Type B pancreatic cell (in vitro differentiated cells): ENCODE data around the gene NUP188. TPM values are rescaled to one million over a fixed set of nuclear protein-coding genes. Genes with fewer than 3 reads are reported as not detected.

Source experiments
- DNase-seq: peaks from one replicate; pipeline ENCODE4 v3.0.0; 2021; ENCODE audit warnings: mixed read lengths; ENCODE audit not compliant: unreplicated experiment; ENCODE audit errors: extremely low spot score
- H3K27ac Mint-ChIP-seq: 2 replicates; pipeline ENCODE4 v1.8.0; 2021; ENCODE audit warnings: mild to moderate bottlenecking, mixed read lengths
- H3K27me3 Mint-ChIP-seq: 2 replicates; pipeline ENCODE4 v1.8.0; 2021; ENCODE audit warnings: mixed read lengths
- H3K36me3 Mint-ChIP-seq: 2 replicates; pipeline ENCODE4 v1.8.0; 2021; ENCODE audit warnings: mixed read lengths
- H3K4me1 Mint-ChIP-seq: one replicate; pipeline ENCODE4 v1.8.0; 2021; ENCODE audit warnings: mixed read lengths; ENCODE audit not compliant: unreplicated experiment
- H3K4me3 Mint-ChIP-seq: 2 replicates; pipeline ENCODE4 v1.8.0; 2021; ENCODE audit warnings: mild to moderate bottlenecking, mixed read lengths
- H3K9me3 Mint-ChIP-seq: 2 replicates; pipeline ENCODE4 v1.8.0; 2021; ENCODE audit warnings: mixed read lengths
- total RNA-seq: library from RNA; stranded (reverse); gene quantifications from 2 replicates; pipeline ENCODE4 v1.2.1, GENCODE V29; 2021; ENCODE audit warnings: low replicate concordance
- TF ChIP-seq, protein P1 (sequence below): fragments of 200-600 bp; sonication (generic); conservative IDR thresholded peaks from 2 replicates; pipeline ENCODE4 v1.5.0; 2021; ENCODE audit warnings: antibody characterized with exemption, mild to moderate bottlenecking

NUP188 gene
- total RNA-seq, 1 donor from 2014 or later: 63.7 TPM

DNA sequence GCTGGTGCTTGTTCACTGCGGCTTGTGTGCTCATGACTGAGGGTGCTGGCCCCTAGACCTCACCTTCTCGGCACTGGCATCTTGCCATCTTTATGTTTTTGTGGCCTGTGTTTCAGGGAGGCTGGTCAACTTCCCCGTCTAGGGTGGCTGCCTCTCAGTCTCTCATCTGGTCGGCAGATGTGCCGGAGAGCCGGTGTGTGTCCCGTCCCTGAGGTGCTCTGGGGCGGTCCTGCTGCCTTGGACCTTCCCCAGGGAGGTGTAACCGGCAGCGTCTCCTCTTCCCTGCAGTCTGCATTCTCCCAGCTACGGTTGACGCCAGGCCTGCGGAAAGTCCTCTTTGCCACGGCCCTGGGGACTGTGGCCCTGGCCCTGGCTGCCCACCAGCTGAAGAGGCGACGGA is 94.5 kb downstream of the NUP188 start:
- no peak overlapping the region for H3K27ac Mint-ChIP-seq
- peaks cover 4% of the 10 kb centered on the region for H3K4me1 Mint-ChIP-seq
- TF ChIP-seq, protein P1, sequence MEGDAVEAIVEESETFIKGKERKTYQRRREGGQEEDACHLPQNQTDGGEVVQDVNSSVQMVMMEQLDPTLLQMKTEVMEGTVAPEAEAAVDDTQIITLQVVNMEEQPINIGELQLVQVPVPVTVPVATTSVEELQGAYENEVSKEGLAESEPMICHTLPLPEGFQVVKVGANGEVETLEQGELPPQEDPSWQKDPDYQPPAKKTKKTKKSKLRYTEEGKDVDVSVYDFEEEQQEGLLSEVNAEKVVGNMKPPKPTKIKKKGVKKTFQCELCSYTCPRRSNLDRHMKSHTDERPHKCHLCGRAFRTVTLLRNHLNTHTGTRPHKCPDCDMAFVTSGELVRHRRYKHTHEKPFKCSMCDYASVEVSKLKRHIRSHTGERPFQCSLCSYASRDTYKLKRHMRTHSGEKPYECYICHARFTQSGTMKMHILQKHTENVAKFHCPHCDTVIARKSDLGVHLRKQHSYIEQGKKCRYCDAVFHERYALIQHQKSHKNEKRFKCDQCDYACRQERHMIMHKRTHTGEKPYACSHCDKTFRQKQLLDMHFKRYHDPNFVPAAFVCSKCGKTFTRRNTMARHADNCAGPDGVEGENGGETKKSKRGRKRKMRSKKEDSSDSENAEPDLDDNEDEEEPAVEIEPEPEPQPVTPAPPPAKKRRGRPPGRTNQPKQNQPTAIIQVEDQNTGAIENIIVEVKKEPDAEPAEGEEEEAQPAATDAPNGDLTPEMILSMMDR: no peak
- no peaks in the 10 kb centered on the region for H3K27me3 Mint-ChIP-seq
- DNase-seq: no peak
- no peak overlapping the region for H3K4me3 Mint-ChIP-seq
- H3K36me3 Mint-ChIP-seq: peaks cover 3% of the 10 kb centered on the region
- no peaks in the 10 kb centered on the region for H3K9me3 Mint-ChIP-seq

GRCh38 chr9:129052592-129052991 is 105.1 kb downstream of the NUP188 start:
- H3K4me1 Mint-ChIP-seq: no peaks in the 10 kb centered on the region
- no peak overlapping the region for H3K27ac Mint-ChIP-seq
- no peaks in the 10 kb centered on the region for H3K27me3 Mint-ChIP-seq
- no peaks in the 10 kb centered on the region for H3K9me3 Mint-ChIP-seq
- TF ChIP-seq, protein P1: no peak
- DNase-seq: no peak
- no peak overlapping the region for H3K4me3 Mint-ChIP-seq
- peaks cover 6% of the 10 kb centered on the region for H3K36me3 Mint-ChIP-seq

- DNase-seq: no peak
- no peaks in the 10 kb centered on the region for H3K27me3 Mint-ChIP-seq
- TF ChIP-seq, protein P1: no peak
- no peaks in the 10 kb centered on the region for H3K4me1 Mint-ChIP-seq
- no peak overlapping the region for H3K27ac Mint-ChIP-seq
- H3K9me3 Mint-ChIP-seq: no peaks in the 10 kb centered on the region
- no peak overlapping the region for H3K4me3 Mint-ChIP-seq
- peaks cover 9% of the 10 kb centered on the region for H3K36me3 Mint-ChIP-seq
Observed at GRCh38 chr9:129053020-129053419, 105.5 kb downstream of the NUP188 start.

DNA sequence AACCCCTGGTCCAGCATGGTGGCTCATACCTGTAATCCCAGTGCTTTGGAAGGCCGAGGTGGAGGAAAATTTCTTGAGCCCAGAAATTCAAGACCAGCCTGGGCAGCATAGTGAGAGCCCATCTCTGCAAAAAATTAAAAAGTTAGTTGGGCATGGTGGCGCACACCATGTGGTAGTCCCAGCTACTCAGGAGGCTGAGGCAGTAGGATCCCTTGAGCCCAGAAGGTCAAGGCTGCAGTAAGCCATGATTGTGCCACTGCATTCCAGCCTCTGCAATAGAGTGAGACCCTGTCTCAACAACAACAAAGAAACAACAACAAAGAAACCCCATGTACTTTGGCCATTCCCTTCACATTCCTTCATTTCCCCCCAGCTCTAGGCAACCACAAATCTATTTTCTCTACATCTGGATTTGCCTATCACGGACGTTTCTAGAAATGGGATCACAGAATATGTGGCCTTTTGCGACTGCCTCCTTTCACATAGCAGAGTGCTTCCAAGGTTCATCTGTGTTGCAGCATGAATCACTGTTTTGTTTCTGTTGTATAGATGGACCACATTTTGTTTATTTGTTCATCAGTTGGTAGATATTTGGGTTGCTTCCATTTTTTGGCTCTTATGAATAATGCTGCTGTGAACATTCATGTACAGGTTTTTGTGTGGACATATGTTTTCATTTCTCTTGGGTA is 106.8 kb downstream of the NUP188 start:
- Mint-ChIP-seq H3K36me3 (peaks cover 6% of the 10 kb centered on the region), H3K9me3 (no peaks in the 10 kb centered on the region), H3K27ac (no peak overlapping the region), H3K4me1 (no peaks in the 10 kb centered on the region), H3K4me3 (no peak overlapping the region), H3K27me3 (no peaks in the 10 kb centered on the region)
- no peak for DNase-seq
- TF ChIP-seq, protein P1: no peak

Other genes starting within 250 kb of the NUP188 start
- 6.9 and 11.7 TPM in 2 replicates for gene PKN3, start 245.2 kb upstream of the NUP188 start, total RNA-seq
- gene ZDHHC12, start 223.6 kb upstream of the NUP188 start, total RNA-seq: 25.6 and 53.5 TPM in 2 replicates
- gene ZER1, start 175.8 kb upstream of the NUP188 start, total RNA-seq: 36.8 and 45.7 TPM in 2 replicates
- 29.0 and 33.5 TPM in 2 replicates for gene TBC1D13, start 160.4 kb upstream of the NUP188 start, total RNA-seq
- gene ENDOG, start 129.2 kb upstream of the NUP188 start, total RNA-seq: 24.1 and 30.8 TPM in 2 replicates
- gene SPOUT1, start 117.9 kb upstream of the NUP188 start, total RNA-seq: 46.7 and 53.4 TPM in 2 replicates
- gene KYAT1, start 65.7 kb upstream of the NUP188 start, total RNA-seq: 4.0 and 11.5 TPM in 2 replicates
- gene LRRC8A, start 65.6 kb upstream of the NUP188 start, total RNA-seq: 33.2 and 38.2 TPM in 2 replicates
- 10.0 and 14.3 TPM in 2 replicates for gene PHYHD1, start 26.7 kb upstream of the NUP188 start, total RNA-seq
- gene DOLK, start 96 bp upstream of the NUP188 start, total RNA-seq: 18.8 and 21.6 TPM in 2 replicates
- gene SH3GLB2, start 80.6 kb downstream of the NUP188 start, total RNA-seq: 126 and 224 TPM in 2 replicates
- 38.4 and 41.6 TPM in 2 replicates for gene MIGA2, start 88.9 kb downstream of the NUP188 start, total RNA-seq
- gene DOLPP1, start 133.4 kb downstream of the NUP188 start, total RNA-seq: 20.2 and 21.1 TPM in 2 replicates
- 14.5 and 28.4 TPM in 2 replicates for gene CRAT, start 163.1 kb downstream of the NUP188 start, total RNA-seq
- gene PTPA, start 163.7 kb downstream of the NUP188 start, total RNA-seq: 102 and 115 TPM in 2 replicates
- 22.3 and 37.5 TPM in 2 replicates for gene IER5L, start 230.6 kb downstream of the NUP188 start, total RNA-seq